Gastroesophageal sphincter (tissue), 3 donors: ENCODE data around the gene NGB.

Source experiments
- CTCF ChIP-seq, 4 experiments: fragments of 200-600 bp in 2 of 4; fragments of 450-650 bp in 2 of 4; sonication (generic) in 1 of 4; IDR thresholded peaks; one replicate each; pipeline ENCODE4 v1.5.1; 2017 to 2019; ENCODE audit warnings: antibody characterized with exemption in 4 of 4, mild to moderate bottlenecking in 2 of 4, moderate library complexity in 2 of 4
- EP300 ChIP-seq: sonication (generic); formaldehyde crosslinking; IDR thresholded peaks from one replicate; pipeline ENCODE4 v1.6.1; 2017; ENCODE audit warnings: antibody characterized with exemption, mild to moderate bottlenecking
- POLR2A ChIP-seq, 2 donors: fragments of 450-650 bp; IDR thresholded peaks; one replicate each; pipeline ENCODE4 v1.6.1; 2017; ENCODE audit warnings: antibody characterized with exemption in 2 of 2, mild to moderate bottlenecking in 2 of 2, moderate library complexity in 1 of 2
- POLR2AphosphoS5 ChIP-seq: sonication (generic); formaldehyde crosslinking; IDR thresholded peaks from one replicate; pipeline ENCODE4 v1.6.1; 2017; ENCODE audit warnings: antibody characterized with exemption

GRCh38 chr14:77256694-77257093 lies 14.3 kb downstream of the NGB start:
- TF ChIP-seq CTCF (IDR thresholded peaks at IDR 0.05) (no peak), POLR2A (IDR thresholded peaks at IDR 0.05) (no peak), EP300 (no peak), POLR2AphosphoS5 (no peak)
